Jurkat, Clone E6-1 (cell line): ENCODE measurements around the gene RANBP1.
A peak's percentile ranks its signal among the peaks of the same experiment; 100 is the strongest.

Experiments used
- DNase-seq: peaks from one replicate; pipeline ENCODE4 v3.0.0-alpha.2; 2011; ENCODE audit warnings: low read depth, low spot score
- H3K4me3 ChIP-seq: 2 replicates; pipeline ENCODE4 v1.5.1; 2011; ENCODE audit warnings: mild to moderate bottlenecking, low read length, control low read depth, moderate library complexity

The RANBP1 gene

DNA sequence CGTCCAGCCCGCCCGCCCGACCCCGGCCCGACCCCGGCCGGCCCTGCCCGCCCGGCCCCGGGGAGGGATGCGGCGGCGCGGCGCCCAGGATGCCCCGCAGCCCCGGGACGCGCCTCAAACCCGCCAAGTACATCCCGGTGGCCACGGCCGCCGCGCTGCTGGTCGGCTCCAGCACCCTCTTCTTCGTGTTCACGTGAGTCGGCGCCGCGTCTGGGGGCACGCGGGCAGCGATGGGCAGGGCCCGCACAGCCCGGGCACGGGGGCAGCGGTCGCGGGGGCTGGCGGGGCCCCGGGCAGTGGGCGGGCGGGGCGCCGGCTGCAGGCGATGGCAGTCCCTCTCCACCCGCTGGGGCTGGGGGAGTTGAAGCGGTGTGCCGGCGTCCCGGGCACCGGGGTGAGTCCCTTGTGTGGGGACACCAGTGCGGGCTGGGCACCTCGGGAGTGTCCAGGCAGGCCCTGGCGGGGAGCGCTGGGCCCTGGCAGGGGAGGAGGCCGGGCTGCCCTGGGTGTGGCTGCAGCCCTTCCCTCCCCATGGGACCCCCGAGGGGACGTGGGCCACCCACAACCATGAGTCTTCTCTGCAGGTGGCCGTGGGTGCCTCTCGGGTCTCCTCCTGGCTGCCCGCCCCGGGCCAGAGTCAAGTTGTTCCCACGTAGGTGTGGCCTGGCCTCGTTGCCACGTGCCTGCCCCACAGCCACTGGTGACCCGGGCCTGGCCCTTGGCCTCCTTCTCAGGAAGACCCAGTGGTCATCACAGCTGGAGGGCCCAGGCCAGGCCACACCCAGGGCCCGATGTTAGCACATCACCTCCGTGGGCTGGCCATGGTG, 16.2 kb downstream of the RANBP1 start:
- H3K4me3 ChIP-seq = peak overlapping the region; percentile 76
- no peak for DNase-seq

DNA sequence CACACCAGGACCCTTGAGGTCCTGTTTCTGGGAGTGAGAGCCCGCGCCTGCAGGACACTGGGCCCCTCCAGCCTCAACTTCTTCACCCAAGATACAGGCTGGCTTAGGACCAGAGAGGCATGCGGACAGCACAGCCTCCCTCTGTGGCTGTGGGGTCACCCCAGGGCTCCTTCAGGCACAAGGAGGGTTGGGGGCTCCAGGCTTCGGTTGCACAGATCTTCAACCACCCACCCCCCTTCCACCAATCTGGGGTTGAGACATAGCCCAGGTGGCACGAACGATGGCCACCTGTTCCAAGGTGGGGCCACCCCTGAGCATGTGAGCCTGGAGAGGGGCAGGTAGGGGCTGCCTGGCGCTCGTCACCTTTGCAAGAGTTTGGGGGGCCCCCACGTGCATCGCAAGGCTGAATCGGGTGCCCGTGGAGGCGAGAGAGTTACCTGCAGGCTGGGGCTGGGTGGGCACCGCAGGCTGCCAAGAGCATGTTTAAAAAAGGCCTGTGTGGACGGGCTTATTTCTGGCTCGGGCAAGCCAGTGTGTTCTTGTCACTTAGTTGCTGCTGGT, 16.9 kb downstream of the RANBP1 start:
- peak overlapping the region; percentile 76 for H3K4me3 ChIP-seq
- no peak for DNase-seq

GRCh38 chr22:20133930-20134549, 18.1 kb downstream of the RANBP1 start:
- no peak overlapping the region for H3K4me3 ChIP-seq
- no peak for DNase-seq

DNA sequence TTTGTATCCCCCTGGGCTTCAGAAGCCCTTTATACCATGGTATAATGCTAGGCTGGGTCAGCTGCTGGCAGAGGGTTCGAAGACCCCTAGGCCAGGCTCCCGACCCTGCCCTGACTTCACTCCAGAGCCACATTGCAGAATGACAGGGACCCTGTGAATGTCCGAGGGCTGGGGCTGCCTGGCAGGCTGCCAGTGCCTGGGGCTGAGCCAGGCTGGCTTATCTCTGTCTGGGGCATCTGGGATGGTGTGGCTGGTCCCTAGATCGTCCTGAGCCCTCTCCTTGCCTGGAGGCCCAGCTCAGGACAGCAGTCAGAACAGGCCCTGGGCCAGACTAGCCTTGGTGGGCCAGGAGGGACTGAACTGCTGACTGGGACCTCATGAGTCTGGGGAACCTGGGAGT, 19.4 kb downstream of the RANBP1 start:
- no peak overlapping the region for H3K4me3 ChIP-seq
- DNase-seq = no peak

- H3K4me3 ChIP-seq = no peak overlapping the region
Observed at GRCh38 chr22:20135806-20136602, 20.1 kb downstream of the RANBP1 start.

DNA sequence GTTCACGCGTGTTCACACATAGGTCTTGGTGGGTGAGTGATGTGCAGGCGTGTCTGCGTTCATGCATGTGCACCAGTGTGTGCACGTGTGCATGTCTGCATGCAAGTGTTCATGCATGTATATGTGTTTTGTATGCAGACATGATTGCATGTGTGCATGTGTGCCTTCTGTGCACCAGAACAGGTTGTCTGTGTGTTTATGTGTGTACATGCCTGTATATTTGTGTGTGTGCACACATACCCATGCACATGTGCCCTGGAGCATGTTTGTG, 20.6 kb downstream of the RANBP1 start:
- no peak for DNase-seq
- H3K4me3 ChIP-seq = no peak overlapping the region

More at GRCh38 chr22:20135806-20136602, 20.1 kb downstream of the RANBP1 start:
- DNase-seq = no peak

- H3K4me3 ChIP-seq = no peak overlapping the region
- no peak for DNase-seq
Observed at GRCh38 chr22:20137113-20137512, 21.2 kb downstream of the RANBP1 start.

GRCh38 chr22:20137671-20138416, 21.9 kb downstream of the RANBP1 start:
- DNase-seq = no peak

GRCh38 chr22:20138417-20138738, 22.5 kb downstream of the RANBP1 start:
- DNase-seq = no peak
- H3K4me3 ChIP-seq = no peak overlapping the region

More at GRCh38 chr22:20137671-20138416, 21.9 kb downstream of the RANBP1 start:
- no peak overlapping the region for H3K4me3 ChIP-seq

DNA sequence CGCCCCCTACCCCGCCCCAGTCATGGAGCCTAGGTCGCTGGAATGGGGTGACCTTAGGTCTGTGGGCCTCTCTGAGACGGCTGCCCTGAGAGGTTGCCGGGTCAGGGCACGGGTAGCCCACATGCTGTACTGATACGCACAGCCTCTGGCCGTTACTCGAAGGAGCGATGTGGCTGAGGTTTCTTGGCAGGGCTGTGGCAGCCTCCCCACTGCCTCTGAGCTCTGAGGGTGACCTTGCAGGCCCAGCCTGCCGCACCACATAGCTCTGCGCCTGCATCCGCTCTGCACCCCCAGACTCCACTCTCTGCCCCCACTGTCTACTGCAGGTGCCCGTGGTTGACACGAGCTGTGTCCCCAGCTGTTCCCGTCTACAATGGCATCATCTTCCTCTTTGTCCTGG, 23.0 kb downstream of the RANBP1 start:
- no peak for DNase-seq
- H3K4me3 ChIP-seq = no peak overlapping the region

- no peak for DNase-seq
- no peak overlapping the region for H3K4me3 ChIP-seq
Observed at GRCh38 chr22:20139391-20140106, 23.6 kb downstream of the RANBP1 start.

DNA sequence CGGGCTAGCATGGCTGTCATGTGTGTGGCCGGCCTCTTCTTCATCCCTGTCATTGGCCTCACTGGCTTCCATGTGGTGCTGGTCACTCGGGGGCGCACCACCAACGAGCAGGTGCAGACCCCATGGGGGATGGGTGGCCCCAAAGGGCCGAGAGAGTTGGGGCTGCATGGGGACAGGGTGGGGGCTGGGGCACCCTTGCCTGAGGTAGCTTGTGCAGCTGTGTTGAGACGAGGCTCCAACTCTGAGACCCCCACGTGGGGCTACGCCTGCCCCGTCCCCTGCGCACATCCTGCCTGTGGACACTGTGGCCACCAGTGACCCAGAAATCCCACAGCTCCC, 24.2 kb downstream of the RANBP1 start:
- no peak overlapping the region for H3K4me3 ChIP-seq
- no peak for DNase-seq

GRCh38 chr22:20140521-20140964, 24.6 kb downstream of the RANBP1 start:
- no peak for DNase-seq
- no peak overlapping the region for H3K4me3 ChIP-seq

DNA sequence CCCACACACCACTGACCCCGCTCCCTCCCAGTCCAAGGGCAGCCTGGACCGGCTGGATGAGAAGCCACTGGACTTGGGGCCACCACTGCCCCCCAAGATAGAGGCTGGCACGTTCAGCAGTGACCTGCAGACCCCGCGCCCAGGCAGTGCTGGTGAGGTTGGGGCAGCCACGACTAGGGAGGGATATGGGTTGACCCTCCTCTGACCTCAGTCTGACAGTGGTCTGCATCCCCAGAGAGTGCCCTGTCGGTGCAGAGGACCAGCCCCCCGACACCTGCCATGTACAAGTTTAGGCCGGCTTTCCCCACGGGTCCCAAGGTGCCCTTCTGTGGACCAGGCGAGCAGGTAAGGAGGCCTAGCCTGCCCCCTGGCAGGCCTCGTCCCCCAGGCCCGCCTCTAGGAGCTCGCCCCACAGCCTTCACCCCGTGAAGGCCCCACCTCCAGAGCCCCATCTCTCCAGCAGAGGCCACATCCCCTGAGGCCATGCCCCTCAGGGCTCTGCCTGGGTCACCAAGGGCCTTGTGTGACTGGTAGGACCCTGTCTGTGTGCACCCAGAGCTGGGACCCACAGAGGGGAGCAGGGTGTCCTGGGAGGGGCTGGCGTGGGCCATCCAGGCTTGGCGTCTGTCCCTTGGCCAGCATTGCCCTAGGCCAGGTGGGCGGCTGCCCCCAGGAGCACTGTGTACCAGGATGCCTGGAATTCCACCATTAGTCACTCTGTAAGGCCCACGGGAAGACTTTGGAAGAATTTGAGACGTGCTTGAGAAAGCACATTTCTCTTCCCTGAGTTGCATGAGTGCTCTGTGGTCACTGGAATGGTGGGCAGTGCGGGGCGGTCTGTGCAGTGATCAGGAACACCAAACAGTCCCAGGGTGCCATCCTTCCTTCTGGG, 25.5 kb downstream of the RANBP1 start:
- DNase-seq = no peak

DNA sequence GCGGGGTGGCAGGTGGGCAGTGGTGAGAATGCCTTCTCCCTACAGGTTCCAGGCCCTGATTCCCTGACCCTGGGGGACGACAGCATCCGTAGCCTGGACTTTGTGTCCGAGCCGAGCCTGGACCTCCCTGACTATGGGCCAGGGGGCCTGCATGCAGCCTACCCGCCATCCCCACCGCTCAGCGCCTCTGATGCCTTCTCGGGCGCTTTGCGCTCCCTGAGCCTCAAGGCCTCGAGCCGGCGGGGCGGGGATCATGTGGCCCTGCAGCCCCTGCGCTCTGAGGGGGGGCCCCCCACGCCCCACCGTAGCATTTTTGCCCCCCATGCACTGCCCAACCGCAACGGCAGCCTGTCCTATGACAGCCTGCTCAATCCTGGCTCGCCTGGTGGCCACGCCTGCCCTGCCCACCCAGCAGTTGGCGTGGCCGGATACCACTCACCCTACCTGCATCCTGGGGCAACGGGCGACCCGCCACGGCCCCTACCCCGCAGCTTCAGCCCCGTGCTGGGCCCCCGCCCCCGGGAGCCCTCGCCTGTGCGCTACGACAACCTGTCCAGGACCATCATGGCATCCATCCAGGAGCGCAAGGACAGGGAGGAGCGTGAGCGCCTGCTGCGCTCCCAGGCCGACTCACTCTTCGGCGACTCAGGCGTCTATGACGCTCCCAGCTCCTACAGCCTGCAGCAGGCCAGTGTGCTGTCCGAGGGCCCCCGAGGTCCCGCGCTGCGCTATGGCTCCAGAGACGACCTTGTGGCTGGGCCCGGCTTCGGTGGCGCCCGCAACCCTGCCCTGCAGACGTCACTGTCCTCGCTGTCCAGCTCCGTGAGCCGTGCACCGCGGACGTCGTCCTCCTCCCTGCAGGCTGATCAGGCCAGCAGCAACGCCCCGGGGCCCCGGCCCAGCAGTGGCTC, 27.1 kb downstream of the RANBP1 start:
- no peak overlapping the region for H3K4me3 ChIP-seq
- no peak for DNase-seq

More for the DNA sequence above, 25.5 kb downstream of the RANBP1 start:
- H3K4me3 ChIP-seq = no peak overlapping the region

- no peak for DNase-seq
- H3K4me3 ChIP-seq = no peak overlapping the region
Observed at GRCh38 chr22:20143883-20144665, 28.2 kb downstream of the RANBP1 start.
